Vagina (tissue), 2 donors: ENCODE measurements around the gene TRIM13. TPM values are rescaled to one million over a fixed set of nuclear protein-coding genes. Genes with fewer than 3 reads are reported as not detected.

ENCODE experiments used
- DNase-seq, 2 donors: peaks; one replicate each; pipeline ENCODE4 v3.0.0-alpha.2; 2017; ENCODE audit errors: extremely low spot score in 2 of 2
- H3K27ac ChIP-seq: fragments of 200-600 bp; sonication (generic); one replicate; pipeline ENCODE4 v1.5.1; 2019
- H3K27me3 ChIP-seq: fragments of 200-600 bp; sonication (generic); one replicate; pipeline ENCODE4 v1.5.1; 2019
- H3K36me3 ChIP-seq, 2 donors: fragments of 200-600 bp; sonication (generic); one replicate each; pipeline ENCODE4 v1.5.1; 2017 to 2019
- H3K4me1 ChIP-seq: fragments of 200-600 bp; sonication (generic); one replicate; pipeline ENCODE4 v1.5.1; 2019
- H3K4me3 ChIP-seq, 2 donors: fragments of 200-600 bp; sonication (generic); 1 replicate in 1 of 2; 2 replicates in 1 of 2; pipeline ENCODE4 v1.5.1; 2016 to 2019
- H3K9me3 ChIP-seq: fragments of 200-600 bp; sonication (generic); one replicate; pipeline ENCODE4 v1.5.1; 2019
- POLR2A ChIP-seq, 2 donors: fragments of 450-650 bp; IDR thresholded peaks; one replicate each; pipeline ENCODE4 v1.6.1; 2017; ENCODE audit warnings: antibody characterized with exemption in 2 of 2, mild to moderate bottlenecking in 2 of 2, moderate library complexity in 2 of 2
- POLR2AphosphoS5 ChIP-seq, 2 donors: sonication (generic); formaldehyde crosslinking; IDR thresholded peaks; one replicate each; pipeline ENCODE4 v1.9.0; 2017; ENCODE audit warnings: antibody characterized with exemption in 2 of 2, mild to moderate bottlenecking in 2 of 2, low read depth in 1 of 2; ENCODE audit not compliant: insufficient read depth in 1 of 2
- intact Hi-C: fragments of 100-400 bp; cut with DNase I; formaldehyde crosslinking; loops from one replicate; pipeline ENCODE4 v1.15.1; 2023
- total RNA-seq: library from RNA; depleted of rRNA; stranded (reverse); fragments of >200 nt; gene quantifications from one replicate; pipeline ENCODE4 v1.2.3, GENCODE V29; 2016
- TF ChIP-seq, protein P1 (sequence below), 3 experiments: fragments of 450-650 bp in 2 of 3; fragments of 200-600 bp in 1 of 3; sonication (generic) in 1 of 3; IDR thresholded peaks; one replicate each; pipeline ENCODE4 v1.5.1; 2017 to 2019; ENCODE audit warnings: antibody characterized with exemption in 3 of 3, mild to moderate bottlenecking in 2 of 3, moderate library complexity in 2 of 3

TRIM13 gene
- total RNA-seq, 1 donor from 2014 or later: 12.3 TPM

DNA sequence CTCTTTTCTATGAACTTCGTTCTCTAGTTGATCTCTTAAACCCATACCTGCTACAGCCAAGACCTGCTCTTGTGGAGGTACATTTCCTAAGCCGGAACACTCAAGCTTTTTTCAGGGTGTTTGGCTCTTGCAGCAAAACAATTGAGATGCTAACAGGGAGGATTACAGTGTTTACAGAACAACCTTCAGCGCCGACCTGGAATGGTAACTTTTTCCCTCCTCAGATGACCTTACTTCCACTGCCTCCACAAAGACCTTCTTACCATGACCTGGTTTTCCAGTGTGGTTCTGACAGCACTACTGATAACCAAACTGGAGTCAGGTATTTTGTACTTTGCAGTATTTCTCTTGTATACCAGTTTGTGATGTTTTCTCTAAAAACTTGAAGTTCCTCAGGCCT is 18.9 kb downstream of the TRIM13 start:
- Histone ChIP-seq H3K9me3 (no peaks in the 10 kb centered on the region), H3K36me3 (peaks cover 0 to 16% of the 10 kb centered on the region in 2 donors), H3K27me3 (no peaks in the 10 kb centered on the region), H3K27ac (no peak overlapping the region), H3K4me1 (peaks cover 8% of the 10 kb centered on the region), H3K4me3 (no peak overlapping the region)
- intact Hi-C loops: no loop called here
- no peak for DNase-seq
- TF ChIP-seq, protein P1, sequence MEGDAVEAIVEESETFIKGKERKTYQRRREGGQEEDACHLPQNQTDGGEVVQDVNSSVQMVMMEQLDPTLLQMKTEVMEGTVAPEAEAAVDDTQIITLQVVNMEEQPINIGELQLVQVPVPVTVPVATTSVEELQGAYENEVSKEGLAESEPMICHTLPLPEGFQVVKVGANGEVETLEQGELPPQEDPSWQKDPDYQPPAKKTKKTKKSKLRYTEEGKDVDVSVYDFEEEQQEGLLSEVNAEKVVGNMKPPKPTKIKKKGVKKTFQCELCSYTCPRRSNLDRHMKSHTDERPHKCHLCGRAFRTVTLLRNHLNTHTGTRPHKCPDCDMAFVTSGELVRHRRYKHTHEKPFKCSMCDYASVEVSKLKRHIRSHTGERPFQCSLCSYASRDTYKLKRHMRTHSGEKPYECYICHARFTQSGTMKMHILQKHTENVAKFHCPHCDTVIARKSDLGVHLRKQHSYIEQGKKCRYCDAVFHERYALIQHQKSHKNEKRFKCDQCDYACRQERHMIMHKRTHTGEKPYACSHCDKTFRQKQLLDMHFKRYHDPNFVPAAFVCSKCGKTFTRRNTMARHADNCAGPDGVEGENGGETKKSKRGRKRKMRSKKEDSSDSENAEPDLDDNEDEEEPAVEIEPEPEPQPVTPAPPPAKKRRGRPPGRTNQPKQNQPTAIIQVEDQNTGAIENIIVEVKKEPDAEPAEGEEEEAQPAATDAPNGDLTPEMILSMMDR (IDR thresholded peaks at IDR 0.05): no peak
- no peak for TF ChIP-seq POLR2AphosphoS5 (IDR thresholded peaks at IDR 0.05; ENCODE audit: insufficient read depth in 1 of 2, low read depth in 1 of 2)
- TF ChIP-seq POLR2A (IDR thresholded peaks at IDR 0.05): no peak

DNA sequence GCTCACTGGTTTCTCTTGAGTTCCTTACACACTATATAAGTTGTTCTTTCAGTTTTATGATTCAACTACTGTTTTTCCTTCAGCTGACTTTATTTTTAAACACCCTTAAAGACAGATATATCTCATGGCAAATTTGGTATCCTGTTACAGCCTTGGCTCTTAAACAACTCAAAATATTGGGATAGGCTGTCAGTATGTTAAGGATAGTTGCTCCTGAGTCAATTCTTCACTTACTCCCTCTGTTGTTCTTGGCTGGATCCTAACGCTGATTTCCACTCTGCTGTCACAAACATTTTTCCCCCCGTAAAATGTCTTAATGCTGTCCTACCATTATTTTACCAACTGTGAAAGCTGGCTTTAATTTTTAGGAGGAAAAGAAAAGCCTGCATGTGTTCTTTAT is 19.6 kb downstream of the TRIM13 start:
- DNase-seq: no peak
- H3K4me3 ChIP-seq: no peak overlapping the region
- no peak overlapping the region for H3K27ac ChIP-seq
- TF ChIP-seq POLR2A (IDR thresholded peaks at IDR 0.05) (no peak), POLR2AphosphoS5 (IDR thresholded peaks at IDR 0.05; ENCODE audit: insufficient read depth in 1 of 2, low read depth in 1 of 2) (no peak)
- TF ChIP-seq, protein P1 (IDR thresholded peaks at IDR 0.05): no peak
- intact Hi-C loops: no loop called here
- peaks cover 8% of the 10 kb centered on the region for H3K4me1 ChIP-seq
- H3K9me3 ChIP-seq: no peaks in the 10 kb centered on the region
- H3K36me3 ChIP-seq: peaks cover 0 to 9% of the 10 kb centered on the region in 2 donors
- H3K27me3 ChIP-seq: no peaks in the 10 kb centered on the region

DNA sequence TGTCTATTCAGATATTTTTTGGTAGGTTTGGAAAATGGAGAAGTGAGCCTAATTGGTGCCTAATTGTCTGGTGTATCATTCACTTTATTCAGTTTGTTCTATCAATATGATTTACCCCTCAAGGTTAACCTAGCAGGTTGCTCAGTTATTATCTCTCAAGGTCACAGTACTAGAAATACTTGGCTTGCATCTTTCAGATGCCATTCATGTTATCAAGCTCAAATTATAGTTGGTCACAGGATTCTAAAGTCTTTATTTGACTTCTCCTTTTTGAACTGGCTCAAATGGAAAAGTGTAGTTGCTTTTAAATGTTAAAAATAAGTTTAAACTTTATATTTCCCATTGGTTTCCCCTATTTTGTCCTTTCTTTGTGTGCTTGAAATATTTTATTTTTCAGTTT is 21.0 kb downstream of the TRIM13 start:
- H3K27ac ChIP-seq: no peak overlapping the region
- H3K9me3 ChIP-seq: no peaks in the 10 kb centered on the region
- H3K36me3 ChIP-seq: no peaks in the 10 kb centered on the region
- no peak overlapping the region for H3K4me3 ChIP-seq
- intact Hi-C loops: no loop called here
- H3K27me3 ChIP-seq: no peaks in the 10 kb centered on the region
- TF ChIP-seq POLR2AphosphoS5 (IDR thresholded peaks at IDR 0.05; ENCODE audit: insufficient read depth in 1 of 2, low read depth in 1 of 2): no peak
- TF ChIP-seq, protein P1 (IDR thresholded peaks at IDR 0.05): no peak
- no peak for TF ChIP-seq POLR2A (IDR thresholded peaks at IDR 0.05)
- DNase-seq: no peak
- H3K4me1 ChIP-seq: peaks cover 8% of the 10 kb centered on the region

GRCh38 chr13:50025436-50025835 is 28.6 kb downstream of the TRIM13 start:
- Histone ChIP-seq H3K36me3 (peaks cover 0 to 8% of the 10 kb centered on the region in 2 donors), H3K27ac (no peak overlapping the region), H3K4me3 (no peak overlapping the region), H3K27me3 (no peaks in the 10 kb centered on the region), H3K4me1 (no peaks in the 10 kb centered on the region), H3K9me3 (no peaks in the 10 kb centered on the region)
- no peak for DNase-seq
- TF ChIP-seq POLR2A (IDR thresholded peaks at IDR 0.05): no peak
- TF ChIP-seq, protein P1 (IDR thresholded peaks at IDR 0.05): no peak
- TF ChIP-seq POLR2AphosphoS5 (IDR thresholded peaks at IDR 0.05; ENCODE audit: insufficient read depth in 1 of 2, low read depth in 1 of 2): no peak
- intact Hi-C loops: no loop called here

- TF ChIP-seq POLR2AphosphoS5 (IDR thresholded peaks at IDR 0.05; ENCODE audit: insufficient read depth in 1 of 2, low read depth in 1 of 2) (no peak), POLR2A (IDR thresholded peaks at IDR 0.05) (no peak)
- TF ChIP-seq, protein P1 (IDR thresholded peaks at IDR 0.05): no peak
- Histone ChIP-seq H3K27ac (no peak overlapping the region), H3K4me3 (no peak overlapping the region), H3K4me1 (no peaks in the 10 kb centered on the region), H3K36me3 (peaks cover 0 to 8% of the 10 kb centered on the region in 2 donors), H3K27me3 (no peaks in the 10 kb centered on the region), H3K9me3 (no peaks in the 10 kb centered on the region)
- no peak for DNase-seq
- intact Hi-C loops: no loop called here
Observed at GRCh38 chr13:50026788-50027473, 30.1 kb downstream of the TRIM13 start.
